C1 segment of cervical spinal cord (tissue), 14 donors: Measurements from ENCODE around the gene XPO6.

ENCODE experiments used
- DNase-seq, 14 donors: peaks; one replicate each; lab custom pipeline; 2025; lab: John Stamatoyannopoulos, UW

XPO6 gene

DNA sequence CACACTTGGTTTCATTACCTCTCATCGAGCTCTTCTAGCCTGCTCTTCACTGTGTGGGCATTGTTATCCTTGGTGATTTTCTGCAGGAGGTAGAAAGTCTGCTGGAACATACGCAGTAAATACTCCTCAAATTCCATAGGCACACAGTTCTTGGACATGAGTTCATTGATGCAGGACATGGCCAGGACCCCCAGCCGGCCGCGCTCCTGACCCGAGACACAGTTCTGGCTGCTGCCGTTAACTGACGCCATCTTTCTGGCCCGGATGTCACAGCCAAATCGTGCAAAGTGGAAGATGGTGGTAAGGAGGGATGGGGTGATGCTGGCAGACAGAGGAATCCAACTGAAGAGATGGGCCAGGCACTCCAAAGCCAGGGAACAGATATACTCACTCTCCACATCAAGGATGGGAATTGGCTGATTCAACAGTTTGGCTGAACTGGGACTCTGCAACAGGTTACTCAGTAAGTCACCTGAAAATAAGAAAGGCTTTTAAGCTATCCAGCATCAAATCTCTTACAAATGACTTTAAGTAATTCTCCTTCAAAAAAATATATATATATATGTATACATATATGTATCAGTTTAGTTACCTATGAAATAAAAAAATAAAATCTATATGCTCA is 55.6 kb downstream of the XPO6 start:
- DNase-seq: no peak

DNA sequence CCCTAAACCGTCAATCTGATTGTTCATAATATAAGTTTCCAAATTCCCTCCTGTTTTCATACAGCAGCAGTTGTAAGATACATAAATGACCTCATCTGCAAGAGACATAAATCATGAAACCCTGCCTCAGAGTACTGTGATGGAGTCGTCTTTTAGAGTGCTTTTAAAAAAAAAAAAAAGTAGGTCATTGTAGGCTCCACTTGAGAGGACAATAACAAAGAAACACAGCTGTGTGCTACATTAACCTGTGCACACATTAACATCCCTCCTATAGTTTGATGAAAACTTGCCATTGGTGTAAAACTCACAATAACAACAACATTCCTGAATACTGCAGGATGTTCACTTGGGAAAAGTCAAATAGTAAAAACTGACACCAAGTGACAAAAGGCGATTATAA is 56.5 kb downstream of the XPO6 start:
- DNase-seq: no peak

DNA sequence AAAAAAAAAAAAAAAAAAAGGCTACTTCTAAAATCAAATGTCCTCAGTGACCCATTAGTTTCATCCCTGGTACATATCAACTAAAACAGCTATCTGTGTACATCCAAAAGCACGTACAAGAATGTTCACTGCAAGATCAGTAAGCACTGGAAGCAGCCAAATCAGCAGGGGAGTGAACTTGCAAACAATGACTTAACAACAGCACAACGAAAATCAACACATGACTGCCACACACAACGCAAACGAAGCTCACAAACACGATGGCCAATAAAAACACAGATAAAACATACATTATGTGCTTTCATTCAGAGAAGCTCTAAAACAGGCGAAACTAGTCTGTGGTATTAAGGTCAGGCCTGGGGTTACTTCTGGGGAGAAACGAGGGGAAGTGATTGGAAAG is 60.6 kb downstream of the XPO6 start:
- no peak for DNase-seq

DNA sequence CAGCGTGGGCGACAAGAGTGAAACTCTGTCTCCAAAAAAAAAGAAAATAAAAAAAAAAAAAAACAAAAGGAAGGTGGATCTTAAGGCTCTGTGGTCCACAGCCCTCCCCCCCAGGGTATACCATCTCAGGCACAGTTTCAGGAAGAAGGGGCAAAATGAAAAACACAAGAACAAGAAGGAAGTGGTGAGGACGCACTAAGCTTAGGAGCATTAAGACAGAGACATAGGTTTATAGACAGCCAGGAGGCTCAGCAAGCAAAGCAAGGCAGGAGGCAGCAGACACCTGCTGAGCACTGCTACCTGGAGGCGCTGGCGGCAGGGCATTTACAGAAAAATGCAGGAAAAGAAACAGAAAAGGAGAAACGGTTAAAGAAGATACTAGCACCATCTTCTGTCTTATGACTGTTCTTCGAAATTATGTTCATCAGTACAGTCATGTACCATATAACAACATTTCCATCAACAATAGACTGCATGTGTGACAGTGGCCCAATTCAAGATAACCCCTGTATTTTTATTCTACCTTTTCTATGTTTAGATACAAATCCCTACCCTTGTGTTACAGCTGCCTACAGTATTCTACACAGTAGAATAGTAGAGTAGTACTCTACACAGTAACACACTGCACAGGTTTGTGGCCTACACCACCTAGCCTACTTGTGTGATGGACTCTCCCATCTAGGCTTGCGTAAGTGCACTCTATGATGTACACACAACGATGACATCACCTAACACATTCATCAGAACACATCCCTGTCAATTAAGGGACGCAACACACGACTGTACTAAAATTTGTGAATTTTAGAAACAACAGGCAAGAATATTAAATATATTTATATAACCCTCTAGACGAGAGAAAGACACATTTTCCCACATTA is 62.5 kb downstream of the XPO6 start:
- DNase-seq: no peak

DNA sequence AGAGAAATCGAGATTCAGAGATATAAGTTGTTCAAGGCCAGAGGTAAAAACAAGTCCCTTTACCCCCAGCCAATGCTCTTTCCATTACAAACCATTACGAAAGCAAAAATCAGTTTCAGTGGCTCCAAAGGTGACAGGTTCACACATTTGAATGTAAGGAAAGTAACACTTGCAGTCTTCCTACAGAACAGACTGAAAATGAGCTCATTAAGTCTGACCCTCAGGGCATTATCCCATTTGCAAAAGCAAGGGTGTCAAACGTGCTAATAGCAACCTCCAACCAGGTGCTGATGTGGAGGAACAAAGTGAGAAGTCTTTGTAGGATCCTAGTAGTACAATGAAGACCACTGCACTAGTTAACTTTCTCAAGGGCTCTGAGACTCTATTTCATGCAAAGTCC is 65.2 kb downstream of the XPO6 start:
- no peak for DNase-seq

DNA sequence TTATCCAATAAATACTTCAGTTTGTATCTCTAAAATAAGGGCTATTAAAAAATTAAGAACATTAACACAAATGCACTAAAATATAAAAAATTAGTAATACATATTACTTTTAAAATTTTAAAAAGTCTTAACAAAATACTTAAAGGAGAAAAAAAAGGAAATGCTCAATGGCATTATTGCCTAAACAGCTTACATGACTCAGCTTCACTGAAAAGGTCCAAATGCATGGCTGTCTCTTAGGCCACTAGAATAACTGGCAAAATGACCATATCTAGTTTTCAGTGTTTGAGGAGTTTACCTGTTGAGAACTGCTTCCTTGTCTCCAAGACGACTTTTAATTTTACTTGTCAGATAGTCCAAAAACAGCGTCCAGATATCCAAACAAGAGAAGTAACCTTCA is 66.0 kb downstream of the XPO6 start:
- no peak for DNase-seq

DNA sequence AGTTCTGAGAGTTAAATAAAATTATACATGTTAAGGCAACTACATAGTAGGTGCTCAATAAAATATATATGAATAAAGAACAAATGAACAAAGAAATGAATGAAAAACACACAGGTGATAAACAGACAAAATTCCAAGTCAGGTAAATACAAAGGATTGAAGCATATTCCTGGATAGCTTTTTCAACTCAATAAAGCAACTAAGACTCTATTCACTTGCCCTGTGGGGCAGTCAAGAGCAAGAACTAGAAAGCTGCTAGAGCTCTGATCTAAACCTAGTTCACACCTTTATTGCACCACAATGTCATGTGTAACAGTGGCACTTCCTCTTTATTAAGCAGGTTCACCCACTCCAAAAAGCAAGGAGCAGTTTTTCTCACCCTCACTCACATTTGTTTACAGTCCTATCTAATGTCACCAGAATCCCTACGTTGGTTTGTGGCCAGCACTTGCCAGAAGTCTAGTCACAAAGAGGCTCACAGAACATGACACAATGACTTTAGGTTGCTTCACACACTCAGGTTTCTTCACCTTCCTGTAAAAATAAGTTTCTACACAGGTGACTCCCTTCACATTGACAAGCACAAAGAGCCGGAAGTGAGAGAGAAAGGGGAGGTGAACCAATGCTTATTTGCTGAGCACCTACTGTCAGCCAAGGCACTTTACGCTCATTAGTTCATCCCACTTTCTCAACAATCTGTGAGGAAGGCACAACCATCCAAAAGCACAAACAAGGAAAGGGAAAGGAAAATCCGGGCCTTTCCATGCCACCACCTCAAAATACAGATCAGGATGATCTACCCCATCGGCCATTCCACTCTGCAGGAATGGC is 70.8 kb downstream of the XPO6 start:
- DNase-seq: no peak

DNA sequence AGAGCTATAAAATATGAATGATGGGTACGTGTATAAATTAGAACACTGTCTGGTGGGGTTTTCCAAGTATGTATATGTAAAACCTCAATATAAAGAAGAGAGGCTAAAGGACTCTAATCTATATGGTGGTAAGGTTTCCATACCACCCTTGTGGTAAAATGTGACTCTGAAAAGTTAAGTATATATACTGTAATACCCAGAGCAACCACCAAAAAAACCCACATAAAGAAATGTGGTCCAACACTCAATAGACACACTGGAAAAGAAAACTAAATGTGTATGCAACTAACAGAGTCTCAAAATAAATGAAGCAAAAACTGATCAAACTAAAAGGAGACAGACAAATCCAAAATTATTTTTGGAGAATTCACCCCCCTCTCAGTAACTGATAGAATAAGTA is 72.2 kb downstream of the XPO6 start:
- DNase-seq: no peak

DNA sequence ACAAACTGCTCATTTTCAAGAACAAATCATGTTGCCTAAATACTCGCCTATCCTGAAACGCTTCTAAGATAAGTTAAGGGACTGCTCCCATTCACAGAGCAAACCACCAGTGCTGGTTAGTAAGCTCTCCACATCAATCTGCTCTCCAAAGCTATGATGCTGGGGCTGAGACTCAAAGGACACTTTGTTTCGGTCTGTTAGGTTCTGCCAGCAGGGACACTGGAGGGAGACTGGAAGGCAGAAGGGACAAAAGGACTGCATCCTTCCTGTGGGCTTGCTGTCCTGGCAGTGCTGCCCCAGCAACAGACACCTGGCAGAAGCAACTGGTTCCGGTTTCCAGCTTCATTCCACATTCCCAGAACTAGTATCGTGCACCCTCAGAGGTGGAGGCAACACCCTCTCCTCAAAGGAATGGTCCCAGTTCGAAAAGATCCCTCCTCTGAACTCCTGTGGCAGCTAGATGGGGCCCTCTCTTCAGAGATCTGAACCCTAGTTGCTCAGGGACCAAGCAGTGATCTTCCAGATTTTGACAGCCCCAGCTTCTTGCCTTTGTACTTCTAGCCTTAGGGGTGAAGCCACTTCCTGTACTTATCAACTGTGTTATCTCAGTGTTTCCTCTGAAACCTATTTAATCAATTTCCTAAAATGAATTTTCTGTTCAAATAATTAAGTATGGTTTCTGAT is 74.9 kb downstream of the XPO6 start:
- peak in 12 of 14 donors; percentile 8 to 66 (median 44) for DNase-seq

DNA sequence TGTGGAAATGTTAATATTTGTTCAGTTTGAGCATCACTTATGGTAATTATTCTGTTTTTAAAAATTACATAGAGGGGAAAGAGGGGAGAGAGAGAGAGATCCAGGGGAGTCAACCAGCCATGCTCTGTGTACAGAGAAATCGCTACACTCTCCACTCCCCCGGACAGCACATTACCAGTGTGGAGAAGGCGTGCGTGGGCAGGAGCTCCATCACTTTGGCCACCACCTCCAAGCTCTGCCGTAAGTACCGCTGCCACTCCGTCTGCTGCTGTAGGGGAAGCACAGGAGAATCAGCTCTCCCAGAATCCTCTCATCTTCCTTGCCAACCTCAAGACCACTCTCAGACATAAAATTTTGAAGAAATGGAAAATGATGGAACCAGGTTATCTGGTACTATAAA is 78.1 kb downstream of the XPO6 start:
- no peak for DNase-seq

DNA sequence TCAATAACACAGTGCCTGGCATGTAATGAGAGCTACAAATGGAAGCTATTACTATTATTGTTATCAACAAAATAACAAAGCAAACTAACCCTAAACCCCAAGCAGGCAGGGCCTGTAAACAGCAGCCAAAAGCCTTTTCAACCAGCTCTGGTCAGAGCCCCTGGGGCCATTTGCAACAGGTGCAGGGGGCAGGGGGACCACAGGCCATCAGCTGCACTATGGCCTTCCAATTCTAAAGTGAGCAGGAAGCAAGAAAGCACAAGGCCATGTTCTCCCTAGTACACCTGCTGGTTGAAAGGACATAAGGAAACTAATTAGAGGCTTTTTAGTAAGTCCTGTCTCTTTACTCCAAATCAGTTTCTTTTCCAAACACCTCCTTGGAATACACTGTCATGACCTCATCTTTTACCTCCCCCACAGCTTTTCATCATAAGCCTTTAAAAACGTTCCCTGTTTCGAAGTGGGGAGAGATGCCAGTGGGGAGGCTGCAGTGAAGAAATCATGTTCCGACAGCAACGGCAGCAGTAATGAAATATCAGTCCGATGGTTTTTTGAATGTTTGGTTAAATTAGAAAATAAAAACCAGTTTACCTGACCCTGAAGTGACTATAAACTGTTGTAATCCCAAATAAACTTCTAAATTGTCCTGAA is 79.9 kb downstream of the XPO6 start:
- no peak for DNase-seq

DNA sequence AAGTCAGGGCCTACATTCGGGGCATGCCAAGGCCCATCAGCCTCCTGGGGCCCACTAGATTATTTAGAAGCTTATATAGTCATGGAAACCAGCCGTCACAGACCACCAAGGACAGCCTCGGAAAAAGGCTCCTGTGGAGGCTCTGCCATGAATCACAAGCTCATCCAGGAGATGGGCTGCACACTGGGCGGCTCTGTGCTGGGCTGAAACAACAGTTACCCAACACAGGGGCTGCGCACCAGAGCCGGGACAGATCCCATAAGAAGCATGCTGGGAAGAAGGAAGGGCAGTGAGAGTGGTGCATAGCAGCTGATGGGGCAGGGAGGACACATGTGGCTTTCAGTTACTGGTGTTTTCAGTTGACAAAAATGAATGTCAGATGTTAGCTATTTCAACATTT is 80.6 kb downstream of the XPO6 start:
- no peak for DNase-seq

DNA sequence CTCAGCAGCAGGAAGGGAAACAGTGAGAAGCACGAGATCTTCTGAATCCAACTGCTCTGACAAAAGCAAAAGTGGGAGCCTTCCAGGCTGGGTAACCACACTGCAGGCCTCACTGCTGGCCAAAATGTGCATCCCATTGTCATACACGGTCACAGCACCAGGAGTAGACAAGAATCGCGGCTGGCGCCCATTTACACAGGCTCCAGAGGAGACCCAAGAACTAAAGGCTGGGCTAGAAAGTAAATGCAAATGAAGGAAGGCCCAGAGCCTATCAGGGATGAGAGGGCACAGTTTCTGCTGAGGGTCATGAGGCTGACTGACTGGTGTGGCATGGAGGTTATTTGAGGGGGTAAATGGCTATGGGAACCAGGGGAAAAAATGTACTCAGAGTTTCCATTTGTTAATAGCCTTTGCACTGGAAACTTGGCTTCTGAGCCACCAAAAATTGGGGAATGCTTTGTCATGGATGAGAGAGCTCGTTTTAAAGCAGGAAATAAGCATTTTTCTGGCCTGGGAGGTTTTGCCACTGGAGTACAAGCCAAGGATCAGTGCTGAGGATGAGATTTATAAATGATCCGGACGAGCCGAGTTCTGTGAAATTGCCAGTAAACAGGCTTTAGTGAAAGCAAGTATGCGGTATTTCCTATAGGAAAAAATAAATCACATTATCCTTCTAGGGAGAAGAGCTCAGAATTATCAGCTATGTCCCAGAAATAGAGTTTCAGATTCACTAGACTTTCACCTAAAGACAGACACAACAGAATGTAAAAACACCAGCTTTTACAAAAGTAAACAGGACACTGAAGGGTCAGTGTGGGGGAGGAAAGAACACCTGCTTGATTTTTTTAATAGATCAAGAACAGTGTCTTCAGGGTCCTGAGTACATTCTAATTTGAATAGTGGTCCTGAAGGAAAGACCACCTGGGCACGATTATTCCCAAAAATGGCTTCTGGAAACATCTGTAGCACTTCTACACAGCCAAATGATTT is 81.4 kb downstream of the XPO6 start:
- no peak for DNase-seq

DNA sequence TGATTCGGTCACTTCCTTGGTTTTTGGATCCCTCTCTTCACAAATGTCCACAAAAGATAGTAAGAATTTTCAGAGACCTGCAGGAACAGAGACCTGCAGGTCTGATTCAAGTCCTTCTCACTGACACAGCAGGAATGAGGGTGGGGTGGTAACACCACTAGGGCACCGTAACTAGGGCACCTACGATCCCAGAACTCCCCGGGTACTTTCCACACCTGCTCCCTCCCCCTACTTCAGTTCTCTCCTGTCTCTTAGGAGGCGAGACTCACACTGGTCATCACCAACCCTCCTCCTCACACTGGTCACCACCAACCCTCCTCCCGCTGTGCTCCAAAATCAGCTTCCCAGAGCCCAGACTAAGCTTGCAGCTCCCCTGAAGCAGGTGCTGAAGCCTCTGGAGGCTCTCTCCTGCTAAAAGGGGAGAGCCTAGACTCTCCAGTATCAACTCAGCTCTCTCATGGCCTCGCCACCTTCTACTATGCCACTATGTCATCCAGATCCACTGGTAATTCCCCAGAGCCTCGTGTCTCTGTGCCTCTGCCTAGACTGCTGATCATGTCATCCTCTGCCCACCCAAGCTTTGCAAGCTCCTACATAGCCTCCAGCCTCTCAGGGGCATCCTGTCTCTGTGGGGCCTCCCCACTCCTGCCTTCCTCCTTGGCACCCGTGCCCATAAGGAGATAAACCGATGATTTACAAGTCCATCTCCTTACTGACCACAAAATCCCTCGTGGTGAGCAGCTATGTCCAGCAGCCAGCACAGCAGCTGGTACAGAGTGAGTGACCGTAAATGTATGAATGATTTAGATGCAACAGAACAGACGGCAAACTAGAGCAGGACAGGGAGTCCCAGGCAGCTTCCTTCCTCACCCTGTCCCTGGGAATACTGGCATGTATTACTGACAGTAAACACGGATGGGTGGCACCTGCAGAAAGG is 84.8 kb downstream of the XPO6 start:
- DNase-seq: no peak

DNA sequence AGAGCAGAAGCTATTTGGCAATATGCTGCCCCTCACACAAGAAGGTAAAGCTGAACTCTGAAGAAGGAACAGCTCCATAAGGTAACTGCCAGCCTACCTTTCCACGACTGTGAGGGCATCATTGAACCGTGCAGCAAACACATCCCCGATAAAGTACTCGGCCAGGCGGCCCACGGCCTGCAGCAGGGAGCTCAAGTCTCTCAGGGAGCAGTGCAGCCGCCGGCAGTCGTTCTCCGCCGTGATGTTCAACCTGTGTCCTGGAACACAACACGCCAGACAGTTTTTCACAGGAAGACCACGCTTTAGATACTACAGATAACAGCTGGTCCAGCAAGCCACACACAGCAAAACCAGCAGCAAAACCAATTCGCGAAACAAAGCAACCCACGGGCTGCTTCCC is 86.2 kb downstream of the XPO6 start:
- no peak for DNase-seq

DNA sequence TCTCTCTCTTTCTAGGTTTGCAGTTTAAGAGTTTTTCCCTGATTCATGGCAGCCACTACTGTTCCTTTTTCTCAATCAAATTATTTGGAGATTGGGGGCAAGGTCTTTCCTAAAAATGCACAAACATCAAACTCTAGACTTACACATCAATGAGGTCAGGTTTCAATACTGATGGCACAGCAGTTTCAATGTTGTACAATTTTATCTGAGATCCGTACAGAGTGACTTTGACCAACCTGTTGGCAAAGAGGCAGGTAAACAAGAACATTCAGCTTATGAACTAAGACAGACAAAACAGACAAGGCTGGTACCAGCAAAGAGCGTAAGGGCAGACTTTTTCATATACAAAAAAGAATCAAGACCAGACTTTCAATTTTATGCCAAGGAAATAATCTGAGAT is 90.2 kb downstream of the XPO6 start:
- no peak for DNase-seq

DNA sequence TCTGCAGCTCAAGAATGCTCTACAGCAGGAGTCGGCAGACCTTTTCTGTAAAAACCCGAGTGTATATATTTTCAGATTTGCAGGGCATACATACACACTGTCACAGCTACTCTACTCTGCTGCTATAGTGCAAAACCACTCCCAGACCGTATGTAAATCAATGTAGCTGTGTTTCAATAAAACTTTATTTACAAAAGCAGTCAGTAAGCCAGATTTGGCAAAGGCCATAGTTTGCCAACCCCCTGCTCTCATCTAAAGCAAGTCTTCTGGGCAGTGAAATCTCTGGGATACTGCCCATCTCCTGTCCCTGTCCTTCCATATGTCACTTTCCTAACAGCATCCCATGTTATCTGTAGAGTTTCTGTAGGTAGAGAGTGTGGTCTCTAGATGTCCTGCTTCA is 91.0 kb downstream of the XPO6 start:
- DNase-seq: no peak

DNA sequence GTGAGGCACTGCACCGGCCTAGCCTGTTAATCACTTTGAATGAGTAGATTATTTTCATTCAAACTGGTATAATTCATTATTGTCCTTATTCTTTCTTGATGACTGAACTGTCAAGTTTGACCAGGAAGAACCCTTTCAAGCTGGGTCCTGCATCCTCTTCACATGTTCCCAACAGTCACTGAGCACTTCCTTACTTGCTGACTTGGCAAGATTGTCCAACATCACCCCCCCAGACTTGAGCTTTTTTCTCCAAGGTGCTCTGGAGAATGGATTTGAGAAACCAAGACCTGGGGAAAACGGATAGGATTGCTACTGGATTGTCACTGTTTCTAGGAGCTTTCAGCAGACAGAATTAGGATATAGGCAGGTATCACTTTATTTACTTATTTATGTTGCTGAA is 93.1 kb downstream of the XPO6 start:
- no peak for DNase-seq

DNA sequence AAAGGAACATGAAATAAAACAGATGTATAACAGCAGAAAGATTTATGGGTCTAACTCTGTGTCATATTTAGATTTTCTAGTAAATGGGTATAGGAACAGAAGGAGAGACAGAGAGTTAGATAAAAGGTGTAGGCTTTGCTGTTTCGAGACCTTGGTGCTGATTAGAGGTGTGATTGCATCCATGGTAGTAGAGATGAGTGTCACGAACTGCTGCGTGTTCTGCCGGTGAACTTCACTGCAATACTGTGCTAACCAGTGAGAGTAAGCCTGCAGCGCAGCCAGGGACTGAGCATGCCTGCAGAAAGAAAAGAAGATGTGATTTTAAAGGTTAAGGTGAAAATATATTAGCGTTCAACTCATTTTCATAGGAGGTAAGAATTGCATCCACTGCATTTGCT is 94.6 kb downstream of the XPO6 start:
- no peak for DNase-seq
